ENCODE measurements around the gene KDM7A.
"Not testable (repeated sequence)": the region's sequence is repeated elsewhere in the genome, so short reads cannot be mapped to it uniquely, and the experiment has no call there.

KDM7A gene

GRCh38 chr7:140176811-140177702, at the start of gene KDM7A:
TSS of gene KDM7A (minus strand) at chr7:140176983. CDS start at chr7:140176937, 46 bp downstream.
- peak; percentile 71 to 85 for DNase-seq (ENCODE audit: low read depth in 2 of 2)

GRCh38 chr7:140225562-140226249, 48.9 kb upstream of the KDM7A start:
- DNase-seq (ENCODE audit: low read depth in 2 of 2): no peak

- DNase-seq (ENCODE audit: low read depth in 2 of 2): no peak
Measured at GRCh38 chr7:140223515-140224221, 46.9 kb upstream of the KDM7A start.

GRCh38 chr7:140222814-140223213, 46.0 kb upstream of the KDM7A start:
- no peak for DNase-seq (ENCODE audit: low read depth in 2 of 2)

- no peak for DNase-seq (ENCODE audit: low read depth in 2 of 2)
Measured at GRCh38 chr7:140219672-140220524, 43.1 kb upstream of the KDM7A start.

- no peak for DNase-seq (ENCODE audit: low read depth in 2 of 2)
Measured at GRCh38 chr7:140218656-140219055, 41.9 kb upstream of the KDM7A start.

GRCh38 chr7:140217750-140218501, 41.1 kb upstream of the KDM7A start:
- no peak for DNase-seq (ENCODE audit: low read depth in 2 of 2)

GRCh38 chr7:140215281-140215680, 38.5 kb upstream of the KDM7A start:
- DNase-seq (ENCODE audit: low read depth in 2 of 2): no peak

- DNase-seq (ENCODE audit: low read depth in 2 of 2): no peak
Measured at GRCh38 chr7:140214075-140214684, 37.4 kb upstream of the KDM7A start.

- DNase-seq (ENCODE audit: low read depth in 2 of 2): no peak
Measured at GRCh38 chr7:140213684-140214074, 36.9 kb upstream of the KDM7A start.

GRCh38 chr7:140212100-140212881, 35.5 kb upstream of the KDM7A start:
- no peak for DNase-seq (ENCODE audit: low read depth in 2 of 2)

GRCh38 chr7:140211698-140212097, 34.9 kb upstream of the KDM7A start:
- no peak for DNase-seq (ENCODE audit: low read depth in 2 of 2)

- DNase-seq (ENCODE audit: low read depth in 2 of 2): no peak
Measured at GRCh38 chr7:140209866-140210609, 33.3 kb upstream of the KDM7A start.

GRCh38 chr7:140206616-140207389, 30.0 kb upstream of the KDM7A start:
- no peak for DNase-seq (ENCODE audit: low read depth in 2 of 2)

GRCh38 chr7:140205600-140205999, 28.8 kb upstream of the KDM7A start:
- no peak for DNase-seq (ENCODE audit: low read depth in 2 of 2)

GRCh38 chr7:140203556-140203955, 26.8 kb upstream of the KDM7A start:
- DNase-seq (ENCODE audit: low read depth in 2 of 2): no peak

- DNase-seq (ENCODE audit: low read depth in 2 of 2): not testable (repeated sequence)
Measured at GRCh38 chr7:140202942-140203341, 26.2 kb upstream of the KDM7A start.

GRCh38 chr7:140201393-140201792, 24.6 kb upstream of the KDM7A start:
- DNase-seq (ENCODE audit: low read depth in 2 of 2): no peak

Measured in stimulated activated CD8-positive, alpha-beta memory T cell treated with anti-CD3 and anti-CD28 coated beads, Interleukin-2, amount 100 ng/mL, for 1 hour (primary cell).